Smooth muscle cell (in vitro differentiated cells): ENCODE results near the gene RHBDL3. TPM values are rescaled to one million over a fixed set of nuclear protein-coding genes. Genes with fewer than 3 reads are reported as not detected.
A peak's percentile ranks its signal among the peaks of the same experiment; 100 is the strongest.

Source experiments
- DNase-seq: peaks from one replicate; lab custom pipeline; 2025; ENCODE audit not compliant: unreplicated experiment; lab: John Stamatoyannopoulos, UW
- H2AFZ ChIP-seq: fragments of 200-600 bp; sonication (generic); 2 replicates; pipeline ENCODE4 v1.6.0; 2016; ENCODE audit warnings: antibody characterized with exemption, low read depth, mild to moderate bottlenecking
- H3F3A ChIP-seq: fragments of 200-600 bp; sonication (generic); 2 replicates; pipeline ENCODE4 v1.6.0; 2017; ENCODE audit warnings: antibody characterized with exemption, low read depth
- H3K27ac ChIP-seq: fragments of 200-600 bp; sonication (generic); 2 replicates; pipeline ENCODE4 v1.5.1; 2016; ENCODE audit warnings: low read depth, mild to moderate bottlenecking
- H3K27me3 ChIP-seq: fragments of 200-600 bp; sonication (generic); 2 replicates; pipeline ENCODE4 v1.6.1; 2016; ENCODE audit warnings: low read depth, mild to moderate bottlenecking
- H3K36me3 ChIP-seq: fragments of 200-600 bp; sonication (generic); 2 replicates; pipeline ENCODE4 v1.5.1; 2016; ENCODE audit warnings: low read depth
- H3K4me1 ChIP-seq: fragments of 200-600 bp; sonication (generic); 2 replicates; pipeline ENCODE4 v1.5.1; 2016; ENCODE audit warnings: low read depth
- H3K4me2 ChIP-seq: fragments of 200-600 bp; sonication (generic); 2 replicates; pipeline ENCODE4 v1.6.0; 2016; ENCODE audit warnings: mild to moderate bottlenecking
- H3K4me3 ChIP-seq: fragments of 200-600 bp; sonication (generic); 2 replicates; pipeline ENCODE4 v1.5.1; 2016; ENCODE audit warnings: mild to moderate bottlenecking
- H3K79me2 ChIP-seq: fragments of 200-600 bp; sonication (generic); 2 replicates; pipeline ENCODE4 v1.6.0; 2016; ENCODE audit warnings: low read depth, mild to moderate bottlenecking
- H3K9ac ChIP-seq: fragments of 200-600 bp; sonication (generic); 2 replicates; pipeline ENCODE4 v1.6.0; 2016; ENCODE audit warnings: low read depth
- H3K9me3 ChIP-seq: fragments of 200-600 bp; sonication (generic); replicated peaks from 2 replicates; pipeline ENCODE4 v1.5.1; 2016; ENCODE audit warnings: low read depth
- H4K20me1 ChIP-seq: fragments of 200-600 bp; sonication (generic); 2 replicates; pipeline ENCODE4 v1.6.0; 2016; ENCODE audit warnings: low read depth
- WGBS: methylation state at CpG from one replicate; pipeline ENCODE4 v1.1.7; 2016; ENCODE audit warnings: low lambda C conversion rate; 5-methylcytosine and 5-hydroxymethylcytosine counted together
- microRNA counts: library from miRNA; unstranded; fragments of <30 nt; microRNA quantifications from one replicate; lab custom pipeline; 2016
- microRNA-seq: library from miRNA; unstranded; fragments of <30 nt; microRNA quantifications from one replicate; pipeline ENCODE4, GENCODE V29; 2016; ENCODE audit warnings: borderline number of aligned reads
- polyA plus RNA-seq: library from polyadenylated mRNA; unstranded; fragments of >200 nt; fragmentation: Nextera tagmentation; extraction: Ambion mirVana; gene quantifications from 2 replicates; pipeline ENCODE4 v1.2.1, GENCODE V29; 2016
- small RNA-seq: library from RNA; depleted of rRNA; stranded (forward); fragments of <200 nt; gene quantifications from one replicate; pipeline ENCODE3, GENCODE V24; 2014
- total RNA-seq: library from RNA; depleted of rRNA; stranded (reverse); fragments of >200 nt; gene quantifications from 2 replicates; pipeline ENCODE4 v1.2.3, GENCODE V29; 2014
- TF ChIP-seq, protein P1 (sequence below): fragments of 200-600 bp; sonication (generic); IDR thresholded peaks from 2 replicates; pipeline ENCODE4 v1.5.1; 2017; ENCODE audit warnings: borderline replicate concordance, mild to moderate bottlenecking, antibody characterized with exemption; ENCODE audit not compliant: insufficient read depth, poor library complexity, severe bottlenecking

Gene RHBDL3
- total and polyA plus RNA-seq, 2 experiments from 2014 or later, result not detected

DNA sequence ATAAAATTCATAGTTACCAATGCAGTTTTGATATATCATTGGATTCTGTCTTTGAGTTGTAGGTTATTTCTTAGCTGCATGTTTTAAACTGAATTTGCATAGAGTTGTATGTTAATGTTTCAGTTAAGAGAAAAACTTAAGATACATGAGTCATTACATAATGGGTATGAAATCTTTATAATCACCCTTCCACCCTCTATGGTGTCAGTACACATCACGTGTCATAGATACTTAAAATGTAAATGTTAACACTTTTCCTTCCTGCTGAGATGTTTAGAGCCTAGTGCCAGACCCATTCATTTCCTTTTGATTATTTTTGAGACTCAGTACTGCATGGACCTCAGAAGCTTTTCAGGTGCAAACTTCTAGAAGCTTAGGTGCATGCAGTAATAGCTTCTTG is 104.8 kb downstream of the RHBDL3 start:
- no peak for DNase-seq
- WGBS, result 97% methylated on average over 1 of the region's 1 CpG
- no peak overlapping the region for H3K27ac ChIP-seq
- peaks cover 99% of the 10 kb centered on the region for H4K20me1 ChIP-seq
- no peaks in the 10 kb centered on the region for H3K4me1 ChIP-seq
- H3K27me3 ChIP-seq, result no peaks in the 10 kb centered on the region
- H2AFZ ChIP-seq, result no peak overlapping the region
- H3K36me3 ChIP-seq, result peaks cover 62% of the 10 kb centered on the region
- H3K4me3 ChIP-seq, result no peak overlapping the region
- TF ChIP-seq, protein P1, sequence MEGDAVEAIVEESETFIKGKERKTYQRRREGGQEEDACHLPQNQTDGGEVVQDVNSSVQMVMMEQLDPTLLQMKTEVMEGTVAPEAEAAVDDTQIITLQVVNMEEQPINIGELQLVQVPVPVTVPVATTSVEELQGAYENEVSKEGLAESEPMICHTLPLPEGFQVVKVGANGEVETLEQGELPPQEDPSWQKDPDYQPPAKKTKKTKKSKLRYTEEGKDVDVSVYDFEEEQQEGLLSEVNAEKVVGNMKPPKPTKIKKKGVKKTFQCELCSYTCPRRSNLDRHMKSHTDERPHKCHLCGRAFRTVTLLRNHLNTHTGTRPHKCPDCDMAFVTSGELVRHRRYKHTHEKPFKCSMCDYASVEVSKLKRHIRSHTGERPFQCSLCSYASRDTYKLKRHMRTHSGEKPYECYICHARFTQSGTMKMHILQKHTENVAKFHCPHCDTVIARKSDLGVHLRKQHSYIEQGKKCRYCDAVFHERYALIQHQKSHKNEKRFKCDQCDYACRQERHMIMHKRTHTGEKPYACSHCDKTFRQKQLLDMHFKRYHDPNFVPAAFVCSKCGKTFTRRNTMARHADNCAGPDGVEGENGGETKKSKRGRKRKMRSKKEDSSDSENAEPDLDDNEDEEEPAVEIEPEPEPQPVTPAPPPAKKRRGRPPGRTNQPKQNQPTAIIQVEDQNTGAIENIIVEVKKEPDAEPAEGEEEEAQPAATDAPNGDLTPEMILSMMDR, result no peak
- peaks cover 3% of the 10 kb centered on the region for H3F3A ChIP-seq
- H3K79me2 ChIP-seq, result peaks cover 71% of the 10 kb centered on the region
- H3K9ac ChIP-seq, result no peak overlapping the region
- H3K4me2 ChIP-seq, result no peak overlapping the region
- H3K9me3 ChIP-seq, result no peaks in the 10 kb centered on the region

MicroRNAs within 50 kb of the gene (microRNA counts, 767-probe panel; counts per million panel counts)
- microRNA hsa-miR-632 (lab: Ali Mortazavi, UCI), result 183 counts per million

Small RNA genes within 50 kb of the gene (microRNA-seq; reads per million reads assigned to microRNA genes)
- gene MIR632, result 3.5 reads per million

Small RNA genes within 50 kb of the gene (small RNA-seq; reads per million reads assigned to genes)
- gene UBL5P2, result 4.8 reads per million, percentile 62 among the genes with 10 or more reads in this experiment

Other genes with a start within 250 kb of the RHBDL3 start
- 28.7 and 34.1 TPM in 2 replicates for gene RHOT1, start 123.3 kb upstream of the RHBDL3 start, total RNA-seq
- gene RHOT1, start 123.3 kb upstream of the RHBDL3 start, polyA plus RNA-seq, result 21.6 and 23.6 TPM in 2 replicates
- gene C17orf75, start 76.3 kb downstream of the RHBDL3 start, total RNA-seq, result 15.2 and 19.0 TPM in 2 replicates
- 10.2 and 15.1 TPM in 2 replicates for gene C17orf75, start 76.3 kb downstream of the RHBDL3 start, polyA plus RNA-seq
- 158 and 196 TPM in 2 replicates for gene ZNF207, start 84.3 kb downstream of the RHBDL3 start, total RNA-seq
- 84.3 and 104 TPM in 2 replicates for gene ZNF207, start 84.3 kb downstream of the RHBDL3 start, polyA plus RNA-seq
- gene PSMD11, start 178.7 kb downstream of the RHBDL3 start, total RNA-seq, result 46.9 and 70.0 TPM in 2 replicates
- 150 and 184 TPM in 2 replicates for gene PSMD11, start 178.7 kb downstream of the RHBDL3 start, polyA plus RNA-seq
- 2.0 and 3.1 TPM in 2 replicates for gene CDK5R1, start 221.2 kb downstream of the RHBDL3 start, total RNA-seq
- 2.3 and 3.1 TPM in 2 replicates for gene CDK5R1, start 221.2 kb downstream of the RHBDL3 start, polyA plus RNA-seq